ENCODE results near the gene ADPRS. TPM values are rescaled to one million over a fixed set of nuclear protein-coding genes. Genes with fewer than 3 reads are reported as not detected.

Gene ADPRS
- total and polyA plus RNA-seq, 8 donors = 1.8 to 27.5 (median 14.6) TPM

GRCh38 chr1:36080801-36081200, 7.9 kb upstream of the ADPRS start:
- Histone ChIP-seq H3K27me3 (peaks cover 0 to 27% (median 6%) of the 10 kb centered on the region in 3 donors), H3K4me1 (peaks cover 12 to 17% (median 13%) of the 10 kb centered on the region in 4 donors), H3K27ac (no peak overlapping the region), H3K36me3 (no peaks in the 10 kb centered on the region), H3K9me3 (no peaks in the 10 kb centered on the region), H3K4me3 (no peak overlapping the region)
- intact Hi-C loops (cut with DNase I; ENCODE audit: low total_unique reads) = no loop called here
- WGBS, 5 donors = 83 to 91% (median 86%) methylated on average over 6 of the region's 6 CpGs
- no peak for DNase-seq
- no peak for TF ChIP-seq POLR2AphosphoS5 (IDR thresholded peaks at IDR 0.05)
- TF ChIP-seq CTCF (IDR thresholded peaks at IDR 0.05) = no peak
- TF ChIP-seq EP300 (IDR thresholded peaks at IDR 0.05) = no peak
- TF ChIP-seq POLR2A (IDR thresholded peaks at IDR 0.05) = no peak

GRCh38 chr1:36081926-36082485, 6.7 kb upstream of the ADPRS start:
- intact Hi-C loops (cut with DNase I; ENCODE audit: low total_unique reads) = no loop called here
- TF ChIP-seq EP300 (IDR thresholded peaks at IDR 0.05) (no peak), CTCF (IDR thresholded peaks at IDR 0.05) (no peak), POLR2A (IDR thresholded peaks at IDR 0.05) (no peak), POLR2AphosphoS5 (IDR thresholded peaks at IDR 0.05) (no peak)
- DNase-seq = no peak

GRCh38 chr1:36083219-36083618, 5.5 kb upstream of the ADPRS start:
- H3K36me3 ChIP-seq = no peaks in the 10 kb centered on the region
- no peaks in the 10 kb centered on the region for H3K9me3 ChIP-seq
- WGBS, 5 donors = 86 to 92% (median 87%) methylated on average over 13 of the region's 13 CpGs
- intact Hi-C loops (cut with DNase I; ENCODE audit: low total_unique reads) = no loop called here
- no peak overlapping the region for H3K4me3 ChIP-seq
- no peak for TF ChIP-seq CTCF (IDR thresholded peaks at IDR 0.05)
- TF ChIP-seq POLR2A (IDR thresholded peaks at IDR 0.05) = no peak
- TF ChIP-seq POLR2AphosphoS5 (IDR thresholded peaks at IDR 0.05) = no peak
- TF ChIP-seq EP300 (IDR thresholded peaks at IDR 0.05) = no peak
- H3K4me1 ChIP-seq = peaks cover 14 to 23% (median 17%) of the 10 kb centered on the region in 4 donors
- no peak for DNase-seq
- peaks cover 0 to 33% (median 6%) of the 10 kb centered on the region in 3 donors for H3K27me3 ChIP-seq
- no peak overlapping the region for H3K27ac ChIP-seq

More at GRCh38 chr1:36081926-36082485, 6.7 kb upstream of the ADPRS start:
- no peaks in the 10 kb centered on the region for H3K36me3 ChIP-seq
- H3K27ac ChIP-seq = no peak overlapping the region
- WGBS, 5 donors = 63 to 73% (median 71%) methylated on average over 3 of the region's 3 CpGs
- H3K4me1 ChIP-seq = peaks cover 12 to 17% (median 13%) of the 10 kb centered on the region in 4 donors
- H3K4me3 ChIP-seq = no peak overlapping the region
- H3K9me3 ChIP-seq = no peaks in the 10 kb centered on the region
- H3K27me3 ChIP-seq = peaks cover 0 to 33% (median 6%) of the 10 kb centered on the region in 3 donors

GRCh38 chr1:36083635-36084496, 4.8 kb upstream of the ADPRS start, which contains the start of gene TEKT2:
Gene TEKT2 (plus strand): TSS chr1:36084094. CDS start chr1:36084922, 828 bp downstream.
- Histone ChIP-seq H3K4me3 (peak within 1 kb of the TSS; percentile 51 to 56 (median 52)), H3K27ac (peak within 1 kb of the TSS in 2 of 5 donors; percentile 7 to 31), H3K9me3 (no peaks in the 10 kb centered on the region), H3K36me3 (no peaks in the 10 kb centered on the region), H3K4me1 (peaks cover 16 to 26% (median 21%) of the 10 kb centered on the region in 4 donors), H3K27me3 (peaks cover 0 to 33% (median 6%) of the 10 kb centered on the region in 3 donors)
- peak in 1 of 2 donors; percentile 92 for DNase-seq
- whole genome bisulfite sequencing, 5 donors = 12 to 21% (median 14%) methylated on average over 34 to 59 of the region's 59 CpGs
- no peak for TF ChIP-seq EP300 (IDR thresholded peaks at IDR 0.05)
- intact Hi-C loops (cut with DNase I; ENCODE audit: low total_unique reads) = no loop called here
